Astrocyte (in vitro differentiated cells and primary cell): Measurements from ENCODE around the gene SCN8A. TPM values are rescaled to one million over a fixed set of nuclear protein-coding genes. Genes with fewer than 3 reads are reported as not detected.

Source experiments
- DNase-seq: peaks from one replicate; pipeline ENCODE4 v3.0.0-alpha.2; 2010; ENCODE audit warnings: low read depth
- FAIRE-seq: peaks from 2 replicates; lab custom pipeline; 2011; peaks lifted over from hg19 to GRCh38; lab: Jason Lieb, UNC
- H2AFZ ChIP-seq: 2 replicates; pipeline ENCODE4 v1.6.0; 2012; ENCODE audit warnings: low read depth, low read length, inconsistent platforms
- H3K27ac ChIP-seq: 2 replicates; pipeline ENCODE4 v1.5.1; 2011; ENCODE audit warnings: low read depth, low read length, inconsistent platforms
- H3K27me3 ChIP-seq: 2 replicates; pipeline ENCODE4 v1.6.0; 2011; ENCODE audit warnings: low read length, inconsistent platforms; ENCODE audit not compliant: insufficient read depth
- H3K36me3 ChIP-seq: 2 replicates; pipeline ENCODE4 v1.5.1; 2011; ENCODE audit warnings: low read length, inconsistent platforms; ENCODE audit not compliant: insufficient read depth
- H3K4me1 ChIP-seq: 2 replicates; pipeline ENCODE4 v1.5.1; 2011; ENCODE audit warnings: low read length, inconsistent platforms; ENCODE audit not compliant: insufficient read depth
- H3K4me2 ChIP-seq: 2 replicates; pipeline ENCODE4 v1.6.0; 2012; ENCODE audit warnings: low read length, inconsistent platforms
- H3K4me3 ChIP-seq: 2 replicates; pipeline ENCODE4 v1.5.1; 2011; ENCODE audit warnings: low read depth, mild to moderate bottlenecking, low read length, inconsistent platforms; ENCODE audit not compliant: insufficient read depth
- H3K79me2 ChIP-seq: 2 replicates; pipeline ENCODE4 v1.6.0; 2012; ENCODE audit warnings: mild to moderate bottlenecking, low read length, inconsistent platforms; ENCODE audit not compliant: insufficient read depth
- H3K9ac ChIP-seq: 2 replicates; pipeline ENCODE4 v1.6.0; 2012; ENCODE audit warnings: mild to moderate bottlenecking, low read length, inconsistent platforms
- H3K9me3 ChIP-seq: 2 replicates; pipeline ENCODE4 v1.5.1; 2012; ENCODE audit warnings: low read depth, mild to moderate bottlenecking, low read length, inconsistent platforms; ENCODE audit not compliant: insufficient read depth
- H4K20me1 ChIP-seq: 2 replicates; pipeline ENCODE4 v1.6.0; 2012; ENCODE audit warnings: low read length, inconsistent platforms; ENCODE audit not compliant: insufficient read depth
- H3K27ac Mint-ChIP-seq: one replicate; pipeline ENCODE4 v1.8.0; 2021; ENCODE audit warnings: mild to moderate bottlenecking, mixed read lengths; ENCODE audit not compliant: unreplicated experiment
- H3K27me3 Mint-ChIP-seq: one replicate; pipeline ENCODE4 v1.8.0; 2021; ENCODE audit warnings: low read depth, mixed read lengths; ENCODE audit not compliant: unreplicated experiment
- H3K36me3 Mint-ChIP-seq: one replicate; pipeline ENCODE4 v1.8.0; 2021; ENCODE audit warnings: low read depth, mixed read lengths; ENCODE audit not compliant: unreplicated experiment
- H3K4me1 Mint-ChIP-seq: one replicate; pipeline ENCODE4 v1.8.0; 2021; ENCODE audit warnings: low read depth, mixed read lengths; ENCODE audit not compliant: unreplicated experiment
- H3K4me3 Mint-ChIP-seq: one replicate; pipeline ENCODE4 v1.8.0; 2021; ENCODE audit warnings: mild to moderate bottlenecking, moderate library complexity, mixed read lengths; ENCODE audit not compliant: unreplicated experiment
- H3K9me3 Mint-ChIP-seq: one replicate; pipeline ENCODE4 v1.8.0; 2021; ENCODE audit warnings: mild to moderate bottlenecking, mixed read lengths; ENCODE audit not compliant: unreplicated experiment
- CTCF ChIP-seq: IDR thresholded peaks from 2 replicates; pipeline ENCODE4 v1.5.1; 2011; ENCODE audit warnings: low read depth, mild to moderate bottlenecking, inconsistent platforms, low read length, moderate library complexity; ENCODE audit not compliant: insufficient read depth
- EZH2 ChIP-seq: IDR thresholded peaks from 2 replicates; pipeline ENCODE4 v1.6.1; 2012; ENCODE audit warnings: mild to moderate bottlenecking, low read length, inconsistent platforms; ENCODE audit not compliant: insufficient read depth
- total RNA-seq: library from RNA; stranded (reverse); gene quantifications from 2 replicates; pipeline ENCODE4 v1.2.1, GENCODE V29; 2021

SCN8A gene
- total RNA-seq, 1 donor from 2014 or later = 6.5 TPM

GRCh38 chr12:51840966-51841365 lies 249.9 kb downstream of the SCN8A start:
- peaks cover 21% of the 10 kb centered on the region for H4K20me1 ChIP-seq
- Mint-ChIP-seq H3K27me3 (peaks cover 22% of the 10 kb centered on the region), H3K4me3 (no peak overlapping the region), H3K9me3 (no peaks in the 10 kb centered on the region), H3K27ac (no peak overlapping the region), H3K36me3 (no peaks in the 10 kb centered on the region), H3K4me1 (peaks cover 11% of the 10 kb centered on the region)
- H3K4me1 ChIP-seq = no peaks in the 10 kb centered on the region
- H3K9ac ChIP-seq = no peak overlapping the region
- no peak for FAIRE-seq
- no peak overlapping the region for H3K4me2 ChIP-seq
- no peak overlapping the region for H2AFZ ChIP-seq
- peaks cover 33% of the 10 kb centered on the region for H3K27me3 ChIP-seq
- H3K9me3 ChIP-seq = no peaks in the 10 kb centered on the region
- no peak overlapping the region for H3K4me3 ChIP-seq
- DNase-seq = no peak
- no peaks in the 10 kb centered on the region for H3K79me2 ChIP-seq
- H3K36me3 ChIP-seq = no peaks in the 10 kb centered on the region
- H3K27ac ChIP-seq = no peak overlapping the region
- TF ChIP-seq CTCF (no peak), EZH2 (no peak)

- Histone ChIP-seq H3K9me3 (no peaks in the 10 kb centered on the region), H3K4me2 (no peak overlapping the region), H3K4me3 (no peak overlapping the region), H2AFZ (no peak overlapping the region), H3K79me2 (no peaks in the 10 kb centered on the region), H3K4me1 (no peaks in the 10 kb centered on the region), H4K20me1 (peaks cover 21% of the 10 kb centered on the region), H3K27ac (no peak overlapping the region), H3K36me3 (no peaks in the 10 kb centered on the region), H3K27me3 (peaks cover 41% of the 10 kb centered on the region), H3K9ac (no peak overlapping the region)
- FAIRE-seq = no peak
- Mint-ChIP-seq H3K4me3 (no peak overlapping the region), H3K27ac (no peak overlapping the region), H3K27me3 (peaks cover 24% of the 10 kb centered on the region), H3K36me3 (no peaks in the 10 kb centered on the region), H3K9me3 (no peaks in the 10 kb centered on the region), H3K4me1 (peaks cover 10% of the 10 kb centered on the region)
- TF ChIP-seq CTCF (no peak), EZH2 (no peak)
- DNase-seq = no peak
These were observed 250.7 kb downstream of the SCN8A start for GRCh38 chr12:51841727-51842126.

GRCh38 chr12:51844854-51845253 lies 253.8 kb downstream of the SCN8A start:
- FAIRE-seq (no peak), DNase-seq (no peak)
- Mint-ChIP-seq H3K27me3 (peaks cover 16% of the 10 kb centered on the region), H3K36me3 (no peaks in the 10 kb centered on the region), H3K4me3 (no peak overlapping the region), H3K27ac (no peak overlapping the region), H3K9me3 (no peaks in the 10 kb centered on the region), H3K4me1 (peaks cover 3% of the 10 kb centered on the region)
- H4K20me1 ChIP-seq = peaks cover 21% of the 10 kb centered on the region
- H3K36me3 ChIP-seq = no peaks in the 10 kb centered on the region
- H3K4me1 ChIP-seq = peaks cover 4% of the 10 kb centered on the region
- no peak overlapping the region for H3K4me2 ChIP-seq
- H3K9ac ChIP-seq = no peak overlapping the region
- no peak overlapping the region for H2AFZ ChIP-seq
- no peak overlapping the region for H3K4me3 ChIP-seq
- H3K27me3 ChIP-seq = peaks cover 32% of the 10 kb centered on the region
- H3K9me3 ChIP-seq = no peaks in the 10 kb centered on the region
- no peaks in the 10 kb centered on the region for H3K79me2 ChIP-seq
- no peak overlapping the region for H3K27ac ChIP-seq
- TF ChIP-seq EZH2 (no peak), CTCF (no peak)
